HG03565 (cell line): ENCODE data around the gene ENDOU.
A peak's percentile ranks its signal among the peaks of the same experiment; 100 is the strongest.

Source experiments
- ATAC-seq: cut with Tn5 transposase; IDR thresholded peaks from one replicate; pipeline ENCODE4 v1.9.1; 2021; ENCODE audit warnings: mild to moderate bottlenecking, moderate library complexity; ENCODE audit not compliant: unreplicated experiment

ENDOU gene

DNA sequence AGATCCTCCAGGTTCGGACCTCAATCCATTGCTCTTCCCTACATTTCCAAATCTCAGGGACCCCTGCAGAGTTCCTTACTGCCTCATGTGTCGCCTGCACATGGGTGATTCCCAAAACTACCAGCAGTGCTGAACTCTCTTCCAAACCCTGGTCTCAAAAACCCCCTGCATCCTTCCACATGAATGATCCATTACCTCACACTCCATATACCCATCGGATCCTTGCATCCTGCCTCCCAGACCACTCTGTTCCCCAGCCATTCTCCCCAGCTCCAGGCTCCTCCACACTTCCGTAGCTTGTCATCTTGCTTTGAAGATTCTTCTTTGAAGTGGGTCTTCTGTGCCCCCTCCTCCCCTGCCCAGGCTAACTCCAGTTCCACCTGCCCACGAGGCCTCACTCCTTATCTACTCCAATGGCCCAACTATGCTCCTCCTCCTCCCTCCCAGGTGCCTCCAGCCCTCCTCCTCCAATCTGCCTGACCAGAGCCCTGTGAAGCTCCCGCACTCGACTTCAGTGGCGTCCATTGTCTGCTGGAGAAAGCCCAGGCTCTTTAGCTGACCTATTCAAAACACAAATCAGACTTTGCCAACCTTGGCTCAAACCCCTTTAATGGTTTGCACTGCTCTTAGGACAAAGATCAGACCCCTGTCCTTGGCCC is 19.6 kb upstream of the ENDOU start:
- no peak for ATAC-seq

DNA sequence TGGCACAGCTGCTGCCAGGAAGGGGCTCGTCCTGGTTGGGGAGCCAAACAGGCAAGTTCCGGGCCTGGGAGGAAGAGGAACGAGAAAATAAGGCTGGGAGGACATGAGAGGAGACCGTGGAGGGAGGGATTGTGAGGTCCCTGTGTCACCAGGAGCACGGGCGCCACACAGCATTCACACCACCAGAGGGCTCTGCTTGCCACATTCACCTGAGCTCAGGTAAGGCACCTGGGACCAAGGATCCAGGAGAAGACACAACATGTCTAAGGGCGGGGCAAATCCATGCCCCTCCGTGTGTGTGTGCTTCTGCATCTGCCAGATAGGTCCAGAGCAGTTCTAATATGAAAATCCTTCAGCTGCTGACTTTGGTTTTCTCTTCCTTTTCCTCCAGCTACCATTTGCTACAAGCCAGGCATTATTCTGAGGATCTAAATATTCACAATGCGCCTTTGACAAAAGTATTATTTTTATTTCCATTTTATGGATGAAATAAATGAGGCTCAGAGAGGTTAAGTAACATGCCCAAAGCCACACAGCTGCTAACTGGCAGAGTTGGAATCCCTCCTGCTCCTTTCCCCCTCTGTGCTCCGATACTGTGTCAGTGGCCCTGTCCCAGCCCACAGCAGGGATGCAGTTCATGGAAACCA is 18.8 kb upstream of the ENDOU start:
- no peak for ATAC-seq

DNA sequence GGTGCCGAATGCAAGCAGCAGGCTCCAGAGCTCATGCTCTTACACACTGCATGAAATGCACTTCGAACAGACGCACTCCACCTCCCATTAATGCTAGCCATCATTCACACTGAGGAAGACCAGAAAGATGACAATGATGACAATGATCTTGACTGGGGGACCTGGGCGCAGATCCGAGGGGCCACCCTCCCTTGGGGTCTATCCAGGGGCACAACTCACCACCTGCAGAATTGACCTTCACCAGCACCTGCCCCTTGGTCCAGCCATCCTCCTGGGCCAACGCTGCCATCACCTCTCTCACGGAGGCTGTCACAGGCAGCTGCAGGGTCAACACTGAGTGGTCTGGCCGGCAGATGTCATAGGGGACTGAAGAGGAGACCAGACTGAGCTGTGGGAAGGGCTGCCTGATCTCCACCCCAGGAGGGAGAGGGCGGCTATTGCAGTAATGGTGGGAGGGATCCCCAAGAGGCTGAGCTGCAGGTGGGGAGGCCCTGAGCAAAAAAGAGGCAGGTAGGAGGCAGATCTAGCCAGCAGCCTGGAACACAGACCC is 18.1 kb upstream of the ENDOU start:
- no peak for ATAC-seq

DNA sequence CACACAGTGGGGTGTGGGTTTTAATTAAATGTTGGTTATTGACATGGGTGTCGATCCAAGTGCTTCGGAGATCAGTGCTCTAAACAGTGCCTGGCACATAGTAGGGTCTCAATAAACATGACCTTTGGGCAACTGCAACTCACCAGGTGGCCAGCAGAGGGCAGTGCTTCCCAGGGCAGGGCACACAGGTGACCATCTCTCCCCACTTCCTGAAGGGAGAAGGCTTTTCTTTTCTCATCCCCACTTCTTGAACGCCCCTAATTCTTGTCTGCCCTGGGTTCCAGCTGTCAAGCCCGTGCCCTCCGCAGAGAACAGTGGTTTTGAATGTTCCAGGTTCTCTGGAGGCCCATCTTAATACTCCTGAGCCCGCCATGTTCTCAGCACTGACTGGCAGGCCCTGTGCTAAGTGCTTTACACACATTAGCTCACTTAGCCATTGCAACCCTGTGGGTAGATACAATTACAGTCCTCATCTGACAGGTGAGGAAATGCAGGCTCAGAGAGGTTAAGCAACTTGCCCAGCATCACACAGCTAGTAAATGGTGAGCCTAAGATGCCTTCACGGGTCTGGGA is 17.0 kb upstream of the ENDOU start:
- no peak for ATAC-seq

DNA sequence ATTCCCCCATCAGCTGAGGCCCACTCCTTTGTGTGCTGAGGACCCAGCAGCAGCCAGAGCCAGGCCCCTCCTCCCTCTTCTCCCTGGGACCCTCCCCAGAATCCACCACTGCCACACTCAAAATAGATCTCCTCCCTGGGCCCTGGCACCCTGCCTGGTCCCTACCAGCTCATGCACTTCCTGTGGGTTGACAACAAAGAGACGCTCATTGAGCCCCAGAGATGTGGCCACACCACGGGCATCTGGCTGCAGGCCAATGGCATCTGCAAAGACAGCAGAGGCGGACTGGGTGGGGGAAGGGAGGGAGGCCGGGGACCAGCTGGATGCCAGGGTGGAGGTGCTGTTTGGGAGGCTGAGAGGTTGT is 16.0 kb upstream of the ENDOU start:
- no peak for ATAC-seq

DNA sequence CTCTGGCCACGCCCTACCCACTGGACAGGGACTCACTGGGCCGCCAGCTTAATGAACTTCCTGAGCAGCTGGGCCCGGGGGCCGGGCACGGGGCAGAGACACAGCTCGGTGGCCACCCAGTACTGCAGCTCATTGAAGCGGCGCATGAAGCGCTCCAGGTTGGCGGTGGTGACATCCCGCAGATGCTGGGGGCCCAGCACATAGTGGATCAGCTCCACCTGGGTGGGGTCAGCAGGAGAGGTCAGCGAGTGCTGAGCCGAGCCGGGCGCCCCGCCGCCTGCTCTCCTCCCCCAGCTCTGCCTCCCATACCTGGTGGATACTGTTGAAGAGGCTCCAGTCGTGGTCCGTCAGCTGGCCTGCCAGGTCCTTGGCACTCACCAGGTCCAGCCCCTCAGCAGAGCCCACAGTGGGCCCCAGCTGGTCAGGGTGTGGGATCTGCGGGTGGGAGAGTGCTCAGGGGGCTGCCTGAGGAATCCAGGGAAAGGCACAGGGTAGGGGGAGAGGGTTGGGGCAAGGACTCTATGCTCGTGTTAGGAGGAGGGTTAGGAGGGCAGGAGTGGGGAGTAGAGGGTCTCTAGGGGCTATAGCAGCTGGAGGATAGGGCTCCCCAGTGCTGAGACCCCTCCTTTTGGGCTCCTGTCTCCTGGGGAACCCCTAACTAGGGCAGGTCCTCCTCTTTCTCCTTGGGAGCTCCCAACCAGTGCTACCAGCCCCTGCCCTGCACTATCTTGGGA is 15.5 kb upstream of the ENDOU start:
- peak; percentile 36 for ATAC-seq

DNA sequence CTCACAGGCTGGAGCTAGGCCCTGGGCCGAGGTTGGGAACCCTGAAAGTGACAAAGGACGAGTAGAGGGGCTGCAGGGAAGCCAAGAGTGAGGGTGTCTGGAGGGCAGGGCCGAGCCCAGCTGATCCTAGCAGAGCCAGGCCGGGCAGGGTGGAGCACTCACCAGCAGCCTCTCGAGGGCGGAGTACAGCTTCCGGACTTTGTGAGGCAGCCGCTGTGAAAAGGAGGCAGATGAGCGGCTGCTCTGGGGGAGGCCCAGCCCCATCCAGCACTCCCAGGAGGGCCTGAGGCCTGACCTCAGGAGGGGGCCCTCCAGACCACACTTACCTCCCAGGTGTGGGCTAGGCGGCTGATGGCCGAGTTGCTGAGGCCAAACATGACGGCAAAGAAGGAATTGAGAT is 14.7 kb upstream of the ENDOU start:
- ATAC-seq: peak; percentile 37

DNA sequence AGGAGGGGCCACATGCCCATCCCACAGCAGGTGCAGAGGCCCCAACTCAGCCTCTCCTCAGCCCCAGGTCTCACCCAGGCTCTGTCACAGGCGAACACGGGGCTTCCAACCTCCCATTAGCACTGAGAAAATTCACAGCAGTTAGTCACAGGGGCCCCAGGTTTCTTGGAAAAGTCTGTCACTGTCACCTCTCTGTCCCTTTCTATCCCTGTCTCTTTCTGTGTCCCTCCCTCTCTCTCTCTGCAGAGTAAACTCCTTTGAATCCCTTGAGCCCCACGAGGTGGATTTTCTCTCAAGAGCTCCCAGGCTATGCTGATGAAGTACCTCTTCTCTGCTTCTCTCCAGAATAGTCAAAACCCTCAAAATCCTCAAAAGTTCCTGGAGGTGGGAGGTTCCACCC is 14.0 kb upstream of the ENDOU start:
- no peak for ATAC-seq

DNA sequence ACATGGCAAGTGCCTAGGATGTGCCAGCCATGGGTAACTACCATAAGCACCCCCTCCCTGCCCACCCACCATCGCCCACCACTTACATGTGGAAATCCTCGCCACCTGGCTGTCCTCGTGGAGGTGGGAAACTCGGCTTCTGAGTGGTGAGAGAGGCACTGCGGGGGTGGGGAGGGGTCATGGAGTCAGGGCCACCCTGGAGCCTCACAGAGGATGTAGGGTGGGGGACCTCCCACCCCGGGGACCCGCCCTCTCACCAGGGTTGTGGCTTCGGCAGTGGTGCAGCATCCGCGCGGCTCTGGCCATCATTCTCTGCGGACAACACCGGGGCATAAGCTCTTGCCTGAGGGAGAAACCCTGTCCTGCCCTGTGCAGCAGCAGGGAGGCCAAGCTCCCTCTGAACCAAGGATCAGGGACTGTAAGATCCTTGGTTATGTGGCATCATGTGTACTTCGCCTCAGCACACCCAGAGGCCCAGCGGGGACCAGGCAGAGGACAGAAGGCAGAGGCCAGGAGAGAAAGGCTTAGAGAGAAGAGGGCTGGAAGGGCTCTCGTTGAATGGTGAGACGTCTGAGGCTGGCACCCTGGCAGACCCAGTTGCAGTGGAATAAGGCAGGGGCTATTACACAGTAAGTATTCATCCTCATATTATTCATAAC is 12.8 kb upstream of the ENDOU start:
- ATAC-seq: no peak

DNA sequence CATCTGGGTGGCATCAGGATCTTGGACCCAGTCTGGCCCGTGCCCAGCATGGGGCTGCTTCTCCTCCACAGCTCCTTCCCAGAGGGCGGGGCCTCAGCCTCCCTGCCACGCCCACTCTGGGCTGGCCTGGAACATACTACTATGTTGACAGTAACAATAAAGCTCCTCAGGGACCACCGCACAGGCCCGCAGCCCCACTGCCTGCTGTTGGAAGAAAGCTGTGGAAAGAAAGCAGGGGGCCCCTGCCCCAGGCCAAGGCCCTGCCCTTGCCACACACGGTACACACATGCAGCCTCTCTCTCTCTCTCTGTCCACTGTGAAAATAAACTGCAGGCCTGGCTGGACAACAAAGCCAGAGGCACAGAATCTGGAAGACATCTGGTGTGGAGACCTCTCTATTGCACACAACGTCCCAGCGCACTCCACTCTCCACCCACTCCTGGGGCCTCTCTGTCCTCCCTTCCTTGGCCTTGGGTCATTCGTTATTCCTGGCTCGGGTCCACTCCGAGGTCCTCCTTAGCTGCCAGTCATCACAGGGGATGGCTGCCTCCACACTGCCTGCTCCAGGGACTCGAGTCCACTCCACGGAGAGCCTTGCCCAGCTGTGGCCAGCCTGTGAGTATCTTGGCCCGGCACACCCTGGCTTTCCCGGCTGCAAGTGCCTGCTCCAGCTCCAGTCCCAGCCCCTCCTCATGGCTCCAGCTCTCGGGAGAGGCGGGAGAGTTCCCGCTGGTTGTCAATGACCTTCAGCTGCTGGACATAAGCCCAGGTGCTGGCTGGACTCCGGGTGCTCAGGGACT is 11.8 kb upstream of the ENDOU start:
- ATAC-seq: no peak

DNA sequence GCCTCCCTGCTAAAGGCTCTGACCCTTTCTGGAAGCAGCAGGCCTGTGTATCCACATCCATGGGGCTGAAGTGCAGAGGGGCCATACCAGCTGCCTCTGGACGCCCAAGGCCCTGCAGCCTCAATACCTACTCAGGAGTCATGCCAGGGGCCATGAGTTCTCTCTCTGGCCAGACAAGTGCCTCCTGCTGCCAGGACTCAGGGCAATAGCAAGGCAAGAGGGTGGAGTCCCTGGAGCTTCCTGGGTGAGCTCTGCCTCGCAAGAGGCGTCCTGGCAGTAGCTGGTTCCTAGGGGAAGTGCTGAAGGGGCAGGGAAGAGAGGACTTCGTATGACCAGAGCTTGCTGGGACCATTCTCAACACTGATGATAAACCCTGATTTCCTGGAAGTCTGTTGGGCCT is 10.9 kb upstream of the ENDOU start:
- no peak for ATAC-seq

DNA sequence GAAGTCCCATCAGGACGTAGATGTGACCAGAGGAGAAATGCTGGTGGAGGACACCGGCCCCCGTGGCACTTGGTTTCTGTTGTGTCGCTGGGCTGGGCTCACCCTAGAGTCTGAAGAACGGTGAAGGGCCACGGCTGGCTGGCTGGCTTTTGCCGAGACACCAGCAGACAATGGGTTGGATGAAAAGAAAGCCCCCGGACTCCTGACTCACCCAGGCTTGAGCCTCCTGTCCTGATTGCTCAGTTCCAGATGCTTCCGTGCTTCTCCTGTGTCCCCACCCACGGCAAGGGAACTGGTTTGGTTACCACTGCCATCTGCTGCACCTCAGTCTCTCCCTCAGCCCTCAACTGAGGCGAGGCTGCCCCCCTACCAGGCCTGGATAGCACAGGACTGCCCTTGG is 10.4 kb upstream of the ENDOU start:
- ATAC-seq: no peak

DNA sequence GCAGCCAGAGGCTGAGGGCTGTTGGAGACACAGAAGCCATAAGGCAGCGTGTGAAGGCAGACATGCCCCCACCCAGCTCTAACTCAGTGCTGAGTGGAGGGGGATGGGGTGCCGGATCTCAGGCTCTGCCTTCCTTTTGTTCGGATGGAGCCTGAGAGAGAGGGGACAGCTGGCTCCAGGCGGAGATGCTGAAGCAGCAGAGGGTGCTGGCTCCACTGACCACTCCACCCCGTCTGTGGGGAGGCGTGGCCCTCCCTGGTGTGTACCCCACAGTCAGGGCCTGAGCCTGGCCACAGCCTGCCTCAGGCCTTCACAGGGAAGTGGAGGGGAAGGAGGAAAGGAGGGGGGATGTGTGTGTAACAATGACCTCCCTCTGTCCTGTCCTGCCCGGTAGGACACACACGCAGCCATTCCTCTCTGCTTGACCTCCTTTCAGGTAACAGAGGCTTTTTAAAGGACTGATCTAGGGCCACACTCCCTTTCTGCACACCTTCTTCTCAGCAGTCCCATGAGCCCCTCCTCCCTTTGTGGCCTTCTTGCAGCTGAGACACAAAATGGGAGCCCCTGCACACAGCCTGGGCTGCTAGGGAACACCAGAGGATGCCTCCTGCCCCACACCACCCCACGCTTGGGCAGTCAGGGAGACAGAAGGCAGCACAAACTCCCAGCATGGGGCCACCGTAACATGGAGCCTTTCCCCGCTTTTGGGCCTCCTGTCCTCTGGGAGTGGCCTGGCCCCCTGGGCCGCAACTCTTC is 9.6 kb upstream of the ENDOU start:
- no peak for ATAC-seq

DNA sequence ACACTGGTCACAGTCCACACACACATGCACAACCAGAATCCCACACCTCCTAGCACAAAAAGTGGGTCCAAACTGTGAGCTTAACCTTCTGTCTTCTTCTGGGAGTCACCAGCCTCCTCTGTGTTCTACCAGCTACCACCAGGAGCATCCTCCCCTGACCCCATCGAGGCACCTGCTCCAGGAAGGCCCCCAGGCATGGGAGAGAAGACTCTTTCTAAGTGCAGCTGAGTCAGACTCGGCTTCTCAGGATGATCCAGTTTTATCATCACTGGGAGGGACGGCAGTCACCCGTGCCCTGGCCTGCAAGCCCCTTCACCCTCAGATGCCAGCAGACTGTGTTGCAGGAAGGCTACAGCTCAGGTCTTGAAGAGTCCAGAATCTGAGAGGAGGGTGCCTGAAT is 7.9 kb upstream of the ENDOU start:
- ATAC-seq: no peak

DNA sequence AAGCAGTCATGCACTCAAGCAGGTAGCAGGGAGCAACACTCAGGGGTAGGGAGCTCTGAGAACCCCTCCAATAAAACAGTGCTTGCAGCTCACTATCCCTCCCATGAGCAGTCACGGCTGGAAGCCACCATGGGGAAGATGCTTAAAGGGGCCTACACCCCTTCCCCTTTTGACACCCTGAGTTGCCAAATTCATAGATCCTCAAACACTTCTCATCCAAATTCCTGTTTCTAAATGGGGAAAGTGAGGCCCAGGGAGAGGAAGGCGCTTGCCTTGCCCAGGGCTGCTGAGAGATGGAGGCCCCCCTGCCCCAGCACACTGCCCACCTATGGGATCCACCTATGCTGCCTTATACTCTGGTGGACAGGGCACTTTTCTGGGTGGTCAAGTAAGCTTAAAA is 7.2 kb upstream of the ENDOU start:
- ATAC-seq: no peak

DNA sequence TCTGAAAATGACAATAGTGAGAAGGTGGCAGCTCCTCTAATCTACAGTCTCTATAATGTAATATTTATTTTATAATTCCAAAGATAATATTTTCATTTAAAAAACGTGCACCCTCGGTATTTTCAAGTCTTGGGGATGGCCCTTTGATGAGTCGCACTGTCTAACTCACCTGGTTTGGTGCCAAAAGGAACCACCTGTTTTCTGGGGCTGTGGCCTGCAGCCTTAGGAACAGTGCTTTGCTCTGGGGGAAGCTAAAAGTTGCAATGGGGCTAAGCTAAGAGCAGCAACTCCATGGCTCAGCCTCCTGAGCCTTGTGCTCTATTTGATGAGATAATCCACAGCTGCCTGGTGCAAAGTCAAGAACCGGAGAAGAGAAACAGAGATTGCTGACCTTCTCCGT is 6.4 kb upstream of the ENDOU start:
- ATAC-seq: no peak

DNA sequence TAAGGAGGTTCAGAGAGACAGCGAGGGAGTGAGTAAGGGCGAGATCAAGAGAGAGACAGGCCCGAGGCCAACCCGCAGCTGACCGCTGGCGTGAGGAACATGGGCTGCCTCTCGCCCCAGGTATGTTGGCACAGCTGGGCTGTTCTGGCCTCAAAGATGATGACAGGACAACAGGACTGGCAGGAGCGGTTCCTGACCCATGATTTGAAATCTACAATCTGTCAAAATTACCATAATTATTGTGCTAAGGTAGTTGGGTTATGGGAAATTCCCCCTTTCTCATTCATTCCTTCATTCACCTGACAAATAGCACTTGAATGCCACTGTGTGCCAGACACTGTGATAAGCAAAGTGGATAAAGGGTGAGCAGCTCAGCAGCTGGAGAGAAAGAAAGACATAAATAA is 5.1 kb upstream of the ENDOU start:
- no peak for ATAC-seq

DNA sequence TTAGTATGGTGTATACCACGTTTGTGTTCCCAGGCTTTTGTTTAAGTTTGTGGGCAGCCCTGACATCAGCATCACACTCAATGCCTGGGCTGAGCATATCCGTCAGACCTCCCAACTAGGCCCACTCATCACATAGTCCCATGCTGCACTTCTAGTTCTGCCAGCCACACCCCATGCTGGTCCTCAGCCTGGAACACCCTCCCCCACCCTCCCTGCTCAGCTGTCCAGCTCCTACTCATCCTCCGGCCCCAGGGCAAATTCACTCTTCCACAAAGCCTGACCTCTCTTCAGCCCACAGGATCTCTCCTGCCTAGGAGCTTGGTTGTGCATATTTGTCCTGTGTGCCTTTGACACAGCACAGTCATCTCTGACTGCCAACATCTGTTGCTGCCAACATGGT is 3.9 kb upstream of the ENDOU start:
- ATAC-seq: no peak

DNA sequence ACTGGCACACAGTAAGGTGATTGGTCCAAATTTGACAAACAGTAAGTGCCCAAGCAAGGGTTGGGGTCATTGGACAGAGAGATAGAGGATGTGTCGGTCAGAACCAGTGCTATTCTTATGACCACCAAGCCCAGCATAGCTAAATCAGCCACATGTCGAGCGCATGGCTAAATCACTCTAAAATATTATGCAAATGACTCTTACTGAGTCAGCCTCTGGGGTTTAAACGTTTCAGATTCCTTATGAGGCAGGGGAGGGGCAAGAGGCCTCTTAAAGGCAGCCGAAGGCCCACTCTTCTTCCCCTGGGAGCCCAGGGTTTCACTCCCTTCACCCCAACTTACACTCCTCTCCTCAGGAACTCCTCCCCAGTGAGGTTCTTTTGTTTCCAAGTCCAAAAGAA is 603 bp upstream of the ENDOU start:
- peak; percentile 89 for ATAC-seq
